ENCODE measurements around the gene ARSJ. TPM values are rescaled to one million over a fixed set of nuclear protein-coding genes. Genes with fewer than 3 reads are reported as not detected.

Gene ARSJ
- total RNA-seq, 2 donors from 2014 or later = 15.0 to 25.0 TPM

DNA sequence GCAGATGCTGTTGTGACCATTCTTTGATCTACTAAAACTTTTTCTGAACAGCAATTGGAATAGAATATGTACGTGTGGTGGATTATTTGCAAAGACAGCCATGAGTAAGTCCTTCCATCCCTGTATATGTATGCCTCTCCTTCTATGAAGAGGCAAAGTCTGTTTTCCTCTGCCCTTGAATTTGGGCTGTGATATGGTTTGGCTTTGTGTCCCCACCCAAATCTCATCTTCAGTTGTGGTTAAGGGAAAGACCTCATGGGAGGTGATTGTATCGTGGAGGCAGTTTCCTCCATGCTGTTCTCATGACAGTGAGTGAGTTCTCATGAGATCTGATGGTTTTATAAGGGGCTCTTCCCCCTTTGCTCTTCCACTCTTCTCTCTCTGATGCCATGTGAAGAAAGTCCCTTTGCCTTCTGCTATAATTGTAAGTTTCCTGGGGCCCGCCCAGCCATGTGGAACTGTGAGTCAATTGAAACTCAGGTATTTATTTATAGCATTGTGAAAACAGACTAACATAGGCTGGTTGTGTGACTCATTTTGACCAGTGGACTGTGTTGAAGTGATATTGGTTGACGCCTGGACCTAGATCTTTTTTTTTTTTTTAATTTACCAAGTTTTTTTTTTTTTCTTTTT, 109.6 kb downstream of the ARSJ start:
- peak; percentile 96 for ATAC-seq (ENCODE audit: insufficient number of reproducible peaks, low FRiP score, low read depth)
- Histone ChIP-seq H3K27ac (no peak overlapping the region), H3K9me3 (no peaks in the 10 kb centered on the region), H3K4me1 (ENCODE audit: control insufficient read depth in 1 of 2, low read depth in 2 of 2) (peaks cover 0 to 4% of the 10 kb centered on the region in 2 donors), H3K36me3 (no peaks in the 10 kb centered on the region), H3K4me3 (no peak overlapping the region), H3K27me3 (replicated peaks; ENCODE audit: insufficient read depth) (no peaks in the 10 kb centered on the region)
- TF ChIP-seq, protein P1, sequence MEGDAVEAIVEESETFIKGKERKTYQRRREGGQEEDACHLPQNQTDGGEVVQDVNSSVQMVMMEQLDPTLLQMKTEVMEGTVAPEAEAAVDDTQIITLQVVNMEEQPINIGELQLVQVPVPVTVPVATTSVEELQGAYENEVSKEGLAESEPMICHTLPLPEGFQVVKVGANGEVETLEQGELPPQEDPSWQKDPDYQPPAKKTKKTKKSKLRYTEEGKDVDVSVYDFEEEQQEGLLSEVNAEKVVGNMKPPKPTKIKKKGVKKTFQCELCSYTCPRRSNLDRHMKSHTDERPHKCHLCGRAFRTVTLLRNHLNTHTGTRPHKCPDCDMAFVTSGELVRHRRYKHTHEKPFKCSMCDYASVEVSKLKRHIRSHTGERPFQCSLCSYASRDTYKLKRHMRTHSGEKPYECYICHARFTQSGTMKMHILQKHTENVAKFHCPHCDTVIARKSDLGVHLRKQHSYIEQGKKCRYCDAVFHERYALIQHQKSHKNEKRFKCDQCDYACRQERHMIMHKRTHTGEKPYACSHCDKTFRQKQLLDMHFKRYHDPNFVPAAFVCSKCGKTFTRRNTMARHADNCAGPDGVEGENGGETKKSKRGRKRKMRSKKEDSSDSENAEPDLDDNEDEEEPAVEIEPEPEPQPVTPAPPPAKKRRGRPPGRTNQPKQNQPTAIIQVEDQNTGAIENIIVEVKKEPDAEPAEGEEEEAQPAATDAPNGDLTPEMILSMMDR (IDR thresholded peaks at IDR 0.05) = no peak
- DNase-seq (ENCODE audit: low spot score) = peak; percentile 8

DNA sequence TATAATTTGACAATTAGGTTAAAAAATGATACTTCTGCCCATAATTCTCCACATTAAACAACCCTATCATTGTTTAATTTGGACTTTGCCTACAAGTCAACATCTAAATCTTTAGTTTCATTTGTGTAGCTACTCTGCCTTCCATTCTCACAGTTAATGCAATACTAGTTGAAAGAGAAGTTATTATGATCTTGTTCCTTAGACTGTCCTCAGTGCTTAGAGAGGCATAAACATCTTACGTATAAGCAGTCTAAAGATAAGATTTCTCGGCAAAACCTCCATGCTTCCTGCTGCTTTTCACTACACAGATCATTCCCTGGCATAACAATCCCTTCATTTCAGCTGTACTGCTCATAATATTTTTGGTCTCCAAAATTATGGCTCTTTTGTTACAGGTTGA, 112.8 kb downstream of the ARSJ start:
- no peak for DNase-seq (ENCODE audit: low spot score)
- Histone ChIP-seq H3K27me3 (replicated peaks; ENCODE audit: insufficient read depth) (no peaks in the 10 kb centered on the region), H3K9me3 (no peaks in the 10 kb centered on the region), H3K4me1 (ENCODE audit: control insufficient read depth in 1 of 2, low read depth in 2 of 2) (no peaks in the 10 kb centered on the region), H3K27ac (no peak overlapping the region), H3K36me3 (no peaks in the 10 kb centered on the region), H3K4me3 (no peak overlapping the region)
- TF ChIP-seq, protein P1 (IDR thresholded peaks at IDR 0.05) = no peak
- no peak for ATAC-seq (ENCODE audit: insufficient number of reproducible peaks, low FRiP score, low read depth)

DNA sequence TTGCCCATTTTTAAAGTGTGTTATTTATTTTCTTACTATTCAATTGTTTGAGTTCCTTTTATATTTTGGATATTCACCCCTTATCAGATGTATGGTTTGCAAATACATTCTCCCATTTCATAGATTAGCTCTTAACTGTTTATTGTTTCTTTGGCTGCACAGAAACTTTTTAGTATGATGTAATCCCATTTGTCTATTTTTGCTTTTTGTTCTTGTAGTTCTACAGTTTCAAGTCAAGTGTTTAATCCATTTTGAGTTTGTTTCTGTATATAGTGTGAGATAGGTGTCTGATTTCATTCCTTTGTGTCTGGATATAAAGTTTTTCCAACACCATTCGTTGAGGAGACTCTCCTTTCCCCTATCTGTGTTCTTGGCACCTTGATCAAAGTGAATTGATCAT, 120.5 kb downstream of the ARSJ start:
- no peak overlapping the region for H3K4me3 ChIP-seq
- no peak for ATAC-seq (ENCODE audit: insufficient number of reproducible peaks, low FRiP score, low read depth)
- no peaks in the 10 kb centered on the region for H3K9me3 ChIP-seq
- H3K27ac ChIP-seq = no peak overlapping the region
- no peaks in the 10 kb centered on the region for H3K27me3 ChIP-seq (replicated peaks; ENCODE audit: insufficient read depth)
- H3K4me1 ChIP-seq (ENCODE audit: control insufficient read depth in 1 of 2, low read depth in 2 of 2) = no peaks in the 10 kb centered on the region
- DNase-seq (ENCODE audit: low spot score) = no peak
- no peaks in the 10 kb centered on the region for H3K36me3 ChIP-seq
- TF ChIP-seq, protein P1 (IDR thresholded peaks at IDR 0.05) = no peak

DNA sequence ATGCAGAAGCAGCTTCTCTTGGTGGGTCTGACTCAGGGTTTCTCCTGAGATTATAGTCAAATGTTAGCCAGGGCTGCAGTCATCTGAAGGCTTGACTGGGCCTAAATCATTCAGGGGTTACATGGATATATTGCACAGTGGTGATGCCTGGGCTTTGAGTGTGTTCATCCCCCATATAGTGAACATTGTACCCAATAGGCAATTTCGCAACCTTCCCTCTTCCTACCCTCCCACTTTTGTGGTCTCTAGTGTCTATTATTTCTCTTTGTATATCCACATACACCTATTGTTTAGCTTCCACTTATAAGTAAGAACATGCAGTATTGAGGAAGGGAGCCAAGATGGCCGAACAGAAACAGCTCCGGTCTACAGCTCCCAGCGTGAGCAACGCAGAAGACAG, 127.6 kb downstream of the ARSJ start:
- Histone ChIP-seq H3K27ac (no peak overlapping the region), H3K4me1 (ENCODE audit: control insufficient read depth in 1 of 2, low read depth in 2 of 2) (no peaks in the 10 kb centered on the region), H3K9me3 (no peaks in the 10 kb centered on the region), H3K36me3 (no peaks in the 10 kb centered on the region), H3K4me3 (no peak overlapping the region), H3K27me3 (replicated peaks; ENCODE audit: insufficient read depth) (no peaks in the 10 kb centered on the region)
- TF ChIP-seq, protein P1 (IDR thresholded peaks at IDR 0.05) = no peak
- DNase-seq (ENCODE audit: low spot score) = no peak
- ATAC-seq (ENCODE audit: insufficient number of reproducible peaks, low FRiP score, low read depth) = no peak

Other genes starting within 250 kb of the ARSJ start
- gene CAMK2D, start 217.9 kb downstream of the ARSJ start, total RNA-seq = 10 to 100 TPM; 50.6 to 70.1 TPM